OCI-LY3 (cell line): ENCODE measurements around the gene PXDC1.

Experiments
- H2AFZ ChIP-seq: fragments of 200-600, 300-600 bp; shearing (Covaris generic); 2 replicates; pipeline ENCODE4 v1.6.0; 2014; ENCODE audit warnings: antibody characterized with exemption, low read depth, low read length
- H3K27ac ChIP-seq: fragments of 200-600, 300-600 bp; sonication (generic); 2 replicates; pipeline ENCODE4 v1.5.1; 2014; ENCODE audit warnings: mild to moderate bottlenecking, low read length, moderate library complexity, mixed read lengths
- H3K27me3 ChIP-seq: fragments of 200-600, 300-600 bp; sonication (generic); 2 replicates; pipeline ENCODE4 v1.6.1; 2014; ENCODE audit warnings: low read depth, low read length, mixed read lengths
- H3K36me3 ChIP-seq: fragments of 200-600, 300-600 bp; sonication (generic); replicated peaks from 2 replicates; pipeline ENCODE3; 2014; ENCODE audit warnings: low read depth, low read length, mixed read lengths
- H3K4me1 ChIP-seq: fragments of 300-600, 200-600 bp; sonication (generic); 2 replicates; pipeline ENCODE4 v1.6.1; 2014; ENCODE audit warnings: low read length, mixed read lengths
- H3K4me2 ChIP-seq: fragments of 200-600, 300-600 bp; sonication (generic); 2 replicates; pipeline ENCODE4 v1.6.1; 2014; ENCODE audit warnings: low read length, mixed read lengths
- H3K4me3 ChIP-seq: fragments of 300-600, 200-600 bp; sonication (generic); 2 replicates; pipeline ENCODE4 v1.5.1; 2014; ENCODE audit warnings: antibody characterized with exemption, mild to moderate bottlenecking, low read length, moderate library complexity
- H3K79me2 ChIP-seq: fragments of 300-600, 200-600 bp; shearing (Covaris generic); 2 replicates; pipeline ENCODE4 v1.6.1; 2014; ENCODE audit warnings: mild to moderate bottlenecking, low read length, mixed read lengths
- H3K9ac ChIP-seq: fragments of 300-600, 200-600 bp; shearing (Covaris generic); 2 replicates; pipeline ENCODE4 v1.6.0; 2014; ENCODE audit warnings: mild to moderate bottlenecking, low read length, moderate library complexity
- H3K9me3 ChIP-seq: fragments of 200-600, 300-600 bp; shearing (Covaris generic); 2 replicates; pipeline ENCODE4 v1.6.1; 2014; ENCODE audit warnings: low read length, mixed read lengths; ENCODE audit not compliant: insufficient read depth
- H4K20me1 ChIP-seq: fragments of 200-600, 300-600 bp; sonication (generic); 2 replicates; pipeline ENCODE4 v1.6.1; 2016; ENCODE audit warnings: low read length, mixed read lengths; ENCODE audit not compliant: insufficient read depth
- CTCF ChIP-seq: fragments of 200-600, 300-600 bp; sonication (generic); IDR thresholded peaks from 2 replicates; pipeline ENCODE4 v1.5.1; 2014; ENCODE audit warnings: antibody characterized with exemption, low read length, low read depth
- EZH2phosphoT487 ChIP-seq: fragments of 200-600 bp; shearing (Covaris generic); IDR thresholded peaks from 2 replicates; pipeline ENCODE4 v1.6.1; 2018; ENCODE audit warnings: antibody characterized with exemption, mixed run types, low read depth

PXDC1 gene

GRCh38 chr6:3714111-3714510, 37.4 kb downstream of the PXDC1 start:
- no peaks in the 10 kb centered on the region for H3K36me3 ChIP-seq
- H4K20me1 ChIP-seq: no peaks in the 10 kb centered on the region
- H3K9me3 ChIP-seq: no peaks in the 10 kb centered on the region
- no peak overlapping the region for H3K9ac ChIP-seq
- no peak overlapping the region for H3K27ac ChIP-seq
- no peaks in the 10 kb centered on the region for H3K4me1 ChIP-seq
- no peaks in the 10 kb centered on the region for H3K27me3 ChIP-seq
- no peak for TF ChIP-seq EZH2phosphoT487
- no peak for TF ChIP-seq CTCF
- no peak overlapping the region for H2AFZ ChIP-seq
- H3K4me3 ChIP-seq: no peak overlapping the region
- H3K4me2 ChIP-seq: no peak overlapping the region
- H3K79me2 ChIP-seq: no peaks in the 10 kb centered on the region

GRCh38 chr6:3712827-3713665, 38.5 kb downstream of the PXDC1 start:
- H3K79me2 ChIP-seq: no peaks in the 10 kb centered on the region
- H3K9me3 ChIP-seq: no peaks in the 10 kb centered on the region
- 0 out of 2 replicates have a peak, but pooled peaks cover 7% of the 10 kb centered on the region for H3K27me3 ChIP-seq
- H4K20me1 ChIP-seq: no peaks in the 10 kb centered on the region
- no peak overlapping the region for H3K4me3 ChIP-seq
- no peak overlapping the region for H3K27ac ChIP-seq
- no peak overlapping the region for H3K9ac ChIP-seq
- TF ChIP-seq CTCF (no peak), EZH2phosphoT487 (no peak)
- H3K4me2 ChIP-seq: no peak overlapping the region
- H3K4me1 ChIP-seq: no peaks in the 10 kb centered on the region
- no peaks in the 10 kb centered on the region for H3K36me3 ChIP-seq
- no peak overlapping the region for H2AFZ ChIP-seq

- no peaks in the 10 kb centered on the region for H3K9me3 ChIP-seq
- no peaks in the 10 kb centered on the region for H3K79me2 ChIP-seq
- no peaks in the 10 kb centered on the region for H4K20me1 ChIP-seq
- H3K4me1 ChIP-seq: no peaks in the 10 kb centered on the region
- 0 out of 2 replicates have a peak, but pooled peaks cover 7% of the 10 kb centered on the region for H3K27me3 ChIP-seq
- no peaks in the 10 kb centered on the region for H3K36me3 ChIP-seq
- no peak overlapping the region for H2AFZ ChIP-seq
- H3K4me3 ChIP-seq: no peak overlapping the region
- H3K27ac ChIP-seq: no peak overlapping the region
- TF ChIP-seq EZH2phosphoT487 (no peak), CTCF (no peak)
- no peak overlapping the region for H3K9ac ChIP-seq
- no peak overlapping the region for H3K4me2 ChIP-seq
Measured at GRCh38 chr6:3711776-3712175, 39.7 kb downstream of the PXDC1 start.

- TF ChIP-seq CTCF (no peak), EZH2phosphoT487 (no peak)
- Histone ChIP-seq H2AFZ (no peak overlapping the region), H3K79me2 (no peaks in the 10 kb centered on the region), H3K4me2 (no peak overlapping the region), H3K4me1 (no peaks in the 10 kb centered on the region), H4K20me1 (no peaks in the 10 kb centered on the region), H3K27ac (no peak overlapping the region), H3K9me3 (no peaks in the 10 kb centered on the region), H3K4me3 (no peak overlapping the region), H3K9ac (no peak overlapping the region), H3K27me3 (0 out of 2 replicates have a peak, but pooled peaks cover 7% of the 10 kb centered on the region), H3K36me3 (no peaks in the 10 kb centered on the region)
Measured at GRCh38 chr6:3710403-3710802, 41.1 kb downstream of the PXDC1 start.
